ENCODE measurements around the gene FASTKD3. TPM values are rescaled to one million over a fixed set of nuclear protein-coding genes. Genes with fewer than 3 reads are reported as not detected.

The FASTKD3 gene
- total and polyA plus RNA-seq, 10 of the 15 experiments (the other 5 are each of a cell fraction or from before 2014, with no cell fraction given): 12.1 to 59.6 (median 25.3) TPM

DNA sequence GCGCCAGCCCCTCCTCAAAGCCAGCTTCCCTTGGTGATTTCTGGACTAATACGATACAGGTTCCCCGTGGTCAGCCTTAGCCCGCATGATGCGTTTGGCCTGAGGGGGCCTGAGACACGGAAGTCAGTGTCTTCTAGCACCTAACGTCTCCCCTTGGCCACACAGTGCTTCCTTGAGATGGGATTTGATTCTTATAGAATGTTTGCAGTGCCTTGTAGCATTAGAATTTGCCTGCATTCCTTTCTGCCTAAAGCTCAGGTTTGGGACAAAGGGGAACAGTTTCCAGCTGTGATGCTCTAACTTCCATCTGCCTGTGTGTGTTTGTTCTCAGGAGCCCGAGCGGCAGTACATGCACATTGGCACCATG is 52.3 kb downstream of the FASTKD3 start:
- Histone ChIP-seq H3K27me3 (replicated peaks in 1 of 2; ENCODE audit: control insufficient read depth in 2 of 2, insufficient read depth in 2 of 2, low read length in 1 of 2) (no peaks in the 10 kb centered on the region; a peak in 1 of 4 replicates), H3K4me1 (ENCODE audit: control insufficient read depth, insufficient read depth, low read length) (peaks cover 5% of the 10 kb centered on the region), H2AFZ (ENCODE audit: control insufficient read depth, low read depth, low read length) (no peak overlapping the region), H3K4me3 (no peak overlapping the region), H3K9ac (ENCODE audit: control insufficient read depth, insufficient read depth, low read length) (no peak overlapping the region), H4K20me1 (ENCODE audit: control insufficient read depth, insufficient read depth) (no peaks in the 10 kb centered on the region), H3K4me2 (ENCODE audit: control insufficient read depth, insufficient read depth) (no peak overlapping the region), H3K9me3 (replicated peaks; ENCODE audit: control insufficient read depth, insufficient read depth, low read length) (no peaks in the 10 kb centered on the region; the same call in 2 of the 3 replicates), H3K79me2 (ENCODE audit: control insufficient read depth, insufficient read depth, low read length) (no peaks in the 10 kb centered on the region), H3K27ac (ENCODE audit: control insufficient read depth, insufficient read depth) (no peak overlapping the region), H3K36me3 (ENCODE audit: control insufficient read depth in 2 of 2, insufficient read depth in 2 of 2, low read length in 1 of 2) (no peaks in the 10 kb centered on the region)
- DNase-seq (ENCODE audit: low read depth, low spot score) (no peak), ATAC-seq (peak; percentile 36), FAIRE-seq (no peak)
- TF ChIP-seq CREM (IDR thresholded peaks at IDR 0.05; ENCODE audit: low read depth) (no peak), CHD4 (IDR thresholded peaks at IDR 0.05) (no peak), GATAD2B (conservative IDR thresholded peaks at IDR 0.05; ENCODE audit: low read depth) (0 out of 2 replicates have a peak, but pooled peaks have one; percentile 8), IKZF2 (IDR thresholded peaks at IDR 0.05) (no peak), IKZF1 (conservative IDR thresholded peaks at IDR 0.05) (no peak), SMARCA5 (IDR thresholded peaks at IDR 0.05) (0 out of 2 replicates have a peak, but pooled peaks have one; percentile 3), ZNF384 (IDR thresholded peaks at IDR 0.05; ENCODE audit: borderline replicate concordance, low read depth, low read length) (no peak), LARP7 (IDR thresholded peaks at IDR 0.05) (0 out of 2 replicates have a peak, but pooled peaks have one; percentile 23), CHD1 (IDR thresholded peaks at IDR 0.05; ENCODE audit: low read depth, low read length) (no peak)
- TF ChIP-seq, protein P1, sequence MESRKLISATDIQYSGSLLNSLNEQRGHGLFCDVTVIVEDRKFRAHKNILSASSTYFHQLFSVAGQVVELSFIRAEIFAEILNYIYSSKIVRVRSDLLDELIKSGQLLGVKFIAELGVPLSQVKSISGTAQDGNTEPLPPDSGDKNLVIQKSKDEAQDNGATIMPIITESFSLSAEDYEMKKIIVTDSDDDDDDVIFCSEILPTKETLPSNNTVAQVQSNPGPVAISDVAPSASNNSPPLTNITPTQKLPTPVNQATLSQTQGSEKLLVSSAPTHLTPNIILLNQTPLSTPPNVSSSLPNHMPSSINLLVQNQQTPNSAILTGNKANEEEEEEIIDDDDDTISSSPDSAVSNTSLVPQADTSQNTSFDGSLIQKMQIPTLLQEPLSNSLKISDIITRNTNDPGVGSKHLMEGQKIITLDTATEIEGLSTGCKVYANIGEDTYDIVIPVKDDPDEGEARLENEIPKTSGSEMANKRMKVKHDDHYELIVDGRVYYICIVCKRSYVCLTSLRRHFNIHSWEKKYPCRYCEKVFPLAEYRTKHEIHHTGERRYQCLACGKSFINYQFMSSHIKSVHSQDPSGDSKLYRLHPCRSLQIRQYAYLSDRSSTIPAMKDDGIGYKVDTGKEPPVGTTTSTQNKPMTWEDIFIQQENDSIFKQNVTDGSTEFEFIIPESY (IDR thresholded peaks at IDR 0.05): no peak
- TF ChIP-seq, protein P2, sequence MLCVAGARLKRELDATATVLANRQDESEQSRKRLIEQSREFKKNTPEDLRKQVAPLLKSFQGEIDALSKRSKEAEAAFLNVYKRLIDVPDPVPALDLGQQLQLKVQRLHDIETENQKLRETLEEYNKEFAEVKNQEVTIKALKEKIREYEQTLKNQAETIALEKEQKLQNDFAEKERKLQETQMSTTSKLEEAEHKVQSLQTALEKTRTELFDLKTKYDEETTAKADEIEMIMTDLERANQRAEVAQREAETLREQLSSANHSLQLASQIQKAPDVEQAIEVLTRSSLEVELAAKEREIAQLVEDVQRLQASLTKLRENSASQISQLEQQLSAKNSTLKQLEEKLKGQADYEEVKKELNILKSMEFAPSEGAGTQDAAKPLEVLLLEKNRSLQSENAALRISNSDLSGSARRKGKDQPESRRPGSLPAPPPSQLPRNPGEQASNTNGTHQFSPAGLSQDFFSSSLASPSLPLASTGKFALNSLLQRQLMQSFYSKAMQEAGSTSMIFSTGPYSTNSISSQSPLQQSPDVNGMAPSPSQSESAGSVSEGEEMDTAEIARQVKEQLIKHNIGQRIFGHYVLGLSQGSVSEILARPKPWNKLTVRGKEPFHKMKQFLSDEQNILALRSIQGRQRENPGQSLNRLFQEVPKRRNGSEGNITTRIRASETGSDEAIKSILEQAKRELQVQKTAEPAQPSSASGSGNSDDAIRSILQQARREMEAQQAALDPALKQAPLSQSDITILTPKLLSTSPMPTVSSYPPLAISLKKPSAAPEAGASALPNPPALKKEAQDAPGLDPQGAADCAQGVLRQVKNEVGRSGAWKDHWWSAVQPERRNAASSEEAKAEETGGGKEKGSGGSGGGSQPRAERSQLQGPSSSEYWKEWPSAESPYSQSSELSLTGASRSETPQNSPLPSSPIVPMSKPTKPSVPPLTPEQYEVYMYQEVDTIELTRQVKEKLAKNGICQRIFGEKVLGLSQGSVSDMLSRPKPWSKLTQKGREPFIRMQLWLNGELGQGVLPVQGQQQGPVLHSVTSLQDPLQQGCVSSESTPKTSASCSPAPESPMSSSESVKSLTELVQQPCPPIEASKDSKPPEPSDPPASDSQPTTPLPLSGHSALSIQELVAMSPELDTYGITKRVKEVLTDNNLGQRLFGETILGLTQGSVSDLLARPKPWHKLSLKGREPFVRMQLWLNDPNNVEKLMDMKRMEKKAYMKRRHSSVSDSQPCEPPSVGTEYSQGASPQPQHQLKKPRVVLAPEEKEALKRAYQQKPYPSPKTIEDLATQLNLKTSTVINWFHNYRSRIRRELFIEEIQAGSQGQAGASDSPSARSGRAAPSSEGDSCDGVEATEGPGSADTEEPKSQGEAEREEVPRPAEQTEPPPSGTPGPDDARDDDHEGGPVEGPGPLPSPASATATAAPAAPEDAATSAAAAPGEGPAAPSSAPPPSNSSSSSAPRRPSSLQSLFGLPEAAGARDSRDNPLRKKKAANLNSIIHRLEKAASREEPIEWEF (IDR thresholded peaks at IDR 0.05; ENCODE audit: insufficient replicate concordance, low read depth, low read length): no peak
- ChIA-PET SMC1A (ENCODE audit: uncharacterized antibody, unreplicated experiment) (interaction anchor here (0.6 to 2.1 kb wide), 7 partner anchors 20 to 555 kb away, joined by 3 to 8 read pairs (median 3); no protein-coding TSS in a partner anchor), POLR2A (interaction anchor here (0.6 kb wide), 1 partner anchor 44 kb away, joined by 3 read pairs; no protein-coding TSS in a partner anchor), RAD21 (ENCODE audit: unreplicated experiment) (interaction anchor here (1.0 to 4.9 kb wide), 7 partner anchors 22 to 1051 kb away, joined by 3 to 32 read pairs (median 4); no protein-coding TSS in a partner anchor), CTCF (interaction anchor here (0.7 to 5.3 kb wide), 14 partner anchors 11 to 879 kb away, joined by 3 to 39 read pairs (median 6); no protein-coding TSS in a partner anchor)
- in situ Hi-C loops (cut with MboI) (no loop called here), intact Hi-C loops (cut with micrococcal nuclease; ENCODE audit: unreplicated experiment) (loop anchor here (1.0 to 5.0 kb wide), 4 partner anchors 54 to 1049 kb away; no protein-coding TSS in a partner anchor)
- no TSS peak for BruUV-seq (replicated peaks)
- 27% methylated on average over 9 of the region's 9 CpGs for WGBS (ENCODE audit: insufficient coverage, insufficient replicate concordance, low lambda C conversion rate, missing lambda C conversion rate)
